ENCODE data around the gene SUMF1. TPM values are rescaled to one million over a fixed set of nuclear protein-coding genes. Genes with fewer than 3 reads are reported as not detected.
A peak's percentile ranks its signal among the peaks of the same experiment; 100 is the strongest.

The SUMF1 gene
- polyA plus RNA-seq, 3 donors, result 25.7 to 80.4 (median 74.2) TPM

DNA sequence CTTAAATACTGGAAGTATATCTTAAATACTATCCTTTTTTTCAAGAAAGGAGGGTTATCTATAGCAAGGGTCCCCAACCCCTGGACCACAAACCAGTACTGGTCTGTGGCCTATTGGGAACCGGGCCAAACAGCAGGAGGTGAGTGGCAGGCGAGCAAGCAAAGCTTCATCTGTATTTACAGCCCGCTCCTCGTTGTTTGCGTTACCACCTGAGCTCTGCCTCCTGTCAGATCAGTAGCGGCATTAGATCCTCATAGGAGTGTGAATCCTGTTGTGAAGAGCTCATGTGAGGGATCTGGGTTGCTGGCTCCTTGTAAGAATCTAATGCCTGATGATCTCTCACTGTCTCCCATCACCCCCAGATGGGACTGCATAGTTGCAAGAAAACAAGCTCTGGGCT is 26.1 kb downstream of the SUMF1 start:
- Histone ChIP-seq H3K9ac (ENCODE audit: insufficient read depth, low read length, poor library complexity, severe bottlenecking) (no peak overlapping the region), H3K27ac (ENCODE audit: low read depth in 1 of 2, low read length in 2 of 2) (no peak overlapping the region), H3K36me3 (replicated peaks in 1 of 2; ENCODE audit: control insufficient read depth in 1 of 2, insufficient read depth in 2 of 2, low read length in 2 of 2) (peaks cover 43 to 81% of the 10 kb centered on the region in 2 donors), H4K20me1 (ENCODE audit: insufficient read depth, low read length) (peaks cover 6% of the 10 kb centered on the region), H3K27me3 (ENCODE audit: control insufficient read depth in 2 of 2, insufficient read depth in 2 of 2, low read length in 2 of 2) (no peaks in the 10 kb centered on the region), H3K4me1 (ENCODE audit: control insufficient read depth in 1 of 2, insufficient read depth in 2 of 2, low read length in 2 of 2) (no peaks in the 10 kb centered on the region), H3K4me2 (replicated peaks; ENCODE audit: extremely low read depth, low read length, poor library complexity, severe bottlenecking) (no peak overlapping the region), H2AFZ (ENCODE audit: insufficient read depth, low read depth, low read length, poor library complexity, severe bottlenecking) (no peak overlapping the region), H3K9me3 (replicated peaks in 1 of 2; ENCODE audit: control insufficient read depth in 1 of 2, insufficient read depth in 1 of 2, low read length in 2 of 2) (no peaks in the 10 kb centered on the region), H3K4me3 (replicated peaks in 1 of 3; ENCODE audit: low read depth in 2 of 3, low read length in 3 of 3) (no peak overlapping the region), H3K79me2 (ENCODE audit: insufficient read depth, low read length) (no peaks in the 10 kb centered on the region)
- intact Hi-C loops (cut with micrococcal nuclease), result no loop called here
- Mint-ChIP-seq H3K36me3 (peaks cover 65 to 80% of the 10 kb centered on the region in 2 donors), H3K4me1 (peaks cover 2% of the 10 kb centered on the region), H3K9me3 (peaks cover 0 to 4% (median 1%) of the 10 kb centered on the region in 7 donors), H3K27ac (peak overlapping the region in 1 of 7 donors; percentile 3), H3K4me3 (no peak overlapping the region), H3K27me3 (ENCODE audit: low read depth in 3 of 3) (no peaks in the 10 kb centered on the region)
- DNase-seq, result no peak
- TF ChIP-seq, protein P1, sequence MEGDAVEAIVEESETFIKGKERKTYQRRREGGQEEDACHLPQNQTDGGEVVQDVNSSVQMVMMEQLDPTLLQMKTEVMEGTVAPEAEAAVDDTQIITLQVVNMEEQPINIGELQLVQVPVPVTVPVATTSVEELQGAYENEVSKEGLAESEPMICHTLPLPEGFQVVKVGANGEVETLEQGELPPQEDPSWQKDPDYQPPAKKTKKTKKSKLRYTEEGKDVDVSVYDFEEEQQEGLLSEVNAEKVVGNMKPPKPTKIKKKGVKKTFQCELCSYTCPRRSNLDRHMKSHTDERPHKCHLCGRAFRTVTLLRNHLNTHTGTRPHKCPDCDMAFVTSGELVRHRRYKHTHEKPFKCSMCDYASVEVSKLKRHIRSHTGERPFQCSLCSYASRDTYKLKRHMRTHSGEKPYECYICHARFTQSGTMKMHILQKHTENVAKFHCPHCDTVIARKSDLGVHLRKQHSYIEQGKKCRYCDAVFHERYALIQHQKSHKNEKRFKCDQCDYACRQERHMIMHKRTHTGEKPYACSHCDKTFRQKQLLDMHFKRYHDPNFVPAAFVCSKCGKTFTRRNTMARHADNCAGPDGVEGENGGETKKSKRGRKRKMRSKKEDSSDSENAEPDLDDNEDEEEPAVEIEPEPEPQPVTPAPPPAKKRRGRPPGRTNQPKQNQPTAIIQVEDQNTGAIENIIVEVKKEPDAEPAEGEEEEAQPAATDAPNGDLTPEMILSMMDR (IDR thresholded peaks at IDR 0.05), result no peak
- WGBS (ENCODE audit: insufficient coverage), result 93% methylated on average over 2 of the region's 6 CpGs

DNA sequence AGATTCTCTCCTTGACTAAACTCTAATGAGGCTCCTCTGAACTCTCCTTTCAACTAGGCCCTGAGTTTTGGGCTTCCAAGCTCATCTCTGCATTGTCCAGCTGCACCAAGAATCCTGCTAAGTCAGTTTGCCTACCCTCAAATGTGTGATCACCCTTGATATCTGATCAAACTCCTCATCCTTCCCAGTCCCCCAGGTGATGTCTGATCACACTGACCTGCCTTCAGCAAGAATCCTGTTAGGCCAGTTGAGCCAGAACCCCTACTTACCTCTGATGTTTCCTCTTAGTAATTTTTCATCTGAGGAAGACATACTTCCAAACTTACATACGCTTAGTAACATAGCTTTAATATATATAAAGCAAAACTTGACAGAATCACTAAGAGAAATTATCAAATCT is 28.8 kb downstream of the SUMF1 start:
- H3K9me3 Mint-ChIP-seq, result peaks cover 0 to 6% (median 2%) of the 10 kb centered on the region in 7 donors
- WGBS (ENCODE audit: insufficient coverage), result no CpG with 5 or more reads among the region's 1 CpG
- no peaks in the 10 kb centered on the region for H3K27me3 Mint-ChIP-seq (ENCODE audit: low read depth in 3 of 3)
- DNase-seq, result no peak
- no peak overlapping the region for H3K4me3 ChIP-seq (replicated peaks in 1 of 3; ENCODE audit: low read depth in 2 of 3, low read length in 3 of 3)
- no peaks in the 10 kb centered on the region for H3K9me3 ChIP-seq (replicated peaks in 1 of 2; ENCODE audit: control insufficient read depth in 1 of 2, insufficient read depth in 1 of 2, low read length in 2 of 2)
- no peak overlapping the region for H3K27ac ChIP-seq (ENCODE audit: low read depth in 1 of 2, low read length in 2 of 2)
- no peak overlapping the region for H3K4me2 ChIP-seq (replicated peaks; ENCODE audit: extremely low read depth, low read length, poor library complexity, severe bottlenecking)
- intact Hi-C loops (cut with micrococcal nuclease), result no loop called here
- H3K4me3 Mint-ChIP-seq, result no peak overlapping the region
- no peaks in the 10 kb centered on the region for H3K79me2 ChIP-seq (ENCODE audit: insufficient read depth, low read length)
- H3K27ac Mint-ChIP-seq, result peak overlapping the region in 3 of 7 donors; percentile 5 to 21 (median 12)
- peaks cover 67 to 77% of the 10 kb centered on the region in 2 donors for H3K36me3 Mint-ChIP-seq
- TF ChIP-seq, protein P1 (IDR thresholded peaks at IDR 0.05), result no peak
- peaks cover 2% of the 10 kb centered on the region for H3K4me1 Mint-ChIP-seq
- H3K9ac ChIP-seq (ENCODE audit: insufficient read depth, low read length, poor library complexity, severe bottlenecking), result no peak overlapping the region
- H2AFZ ChIP-seq (ENCODE audit: insufficient read depth, low read depth, low read length, poor library complexity, severe bottlenecking), result no peak overlapping the region
- H3K27me3 ChIP-seq (ENCODE audit: control insufficient read depth in 2 of 2, insufficient read depth in 2 of 2, low read length in 2 of 2), result no peaks in the 10 kb centered on the region
- no peaks in the 10 kb centered on the region for H3K4me1 ChIP-seq (ENCODE audit: control insufficient read depth in 1 of 2, insufficient read depth in 2 of 2, low read length in 2 of 2)
- peaks cover 6% of the 10 kb centered on the region for H4K20me1 ChIP-seq (ENCODE audit: insufficient read depth, low read length)
- peaks cover 40 to 80% of the 10 kb centered on the region in 2 donors for H3K36me3 ChIP-seq (replicated peaks in 1 of 2; ENCODE audit: control insufficient read depth in 1 of 2, insufficient read depth in 2 of 2, low read length in 2 of 2)
